H4 (cell line): Measurements from ENCODE around the gene PGPEP1. TPM values are rescaled to one million over a fixed set of nuclear protein-coding genes. Genes with fewer than 3 reads are reported as not detected.
"Not testable (repeated sequence)": the region's sequence is repeated elsewhere in the genome, so short reads cannot be mapped to it uniquely, and the experiment has no call there.

Experiments used
- DNase-seq: peaks from one replicate; pipeline ENCODE4 v3.0.0-alpha.2; 2015; ENCODE audit warnings: low spot score
- total RNA-seq: library from RNA; depleted of rRNA; stranded (reverse); fragments of >200 nt; shearing (Covaris generic); gene quantifications from 2 replicates; pipeline ENCODE4 v1.2.3, GENCODE V29; 2014

The PGPEP1 gene
- total RNA-seq, 1 experiment from 2014 or later: 12.1 TPM

GRCh38 chr19:18308051-18308947 lies 32.1 kb upstream of the PGPEP1 start:
- DNase-seq: no peak

- no peak for DNase-seq
Measured at GRCh38 chr19:18308948-18309325, 31.5 kb upstream of the PGPEP1 start.

GRCh38 chr19:18309525-18310064 lies 30.8 kb upstream of the PGPEP1 start:
- no peak for DNase-seq

DNA sequence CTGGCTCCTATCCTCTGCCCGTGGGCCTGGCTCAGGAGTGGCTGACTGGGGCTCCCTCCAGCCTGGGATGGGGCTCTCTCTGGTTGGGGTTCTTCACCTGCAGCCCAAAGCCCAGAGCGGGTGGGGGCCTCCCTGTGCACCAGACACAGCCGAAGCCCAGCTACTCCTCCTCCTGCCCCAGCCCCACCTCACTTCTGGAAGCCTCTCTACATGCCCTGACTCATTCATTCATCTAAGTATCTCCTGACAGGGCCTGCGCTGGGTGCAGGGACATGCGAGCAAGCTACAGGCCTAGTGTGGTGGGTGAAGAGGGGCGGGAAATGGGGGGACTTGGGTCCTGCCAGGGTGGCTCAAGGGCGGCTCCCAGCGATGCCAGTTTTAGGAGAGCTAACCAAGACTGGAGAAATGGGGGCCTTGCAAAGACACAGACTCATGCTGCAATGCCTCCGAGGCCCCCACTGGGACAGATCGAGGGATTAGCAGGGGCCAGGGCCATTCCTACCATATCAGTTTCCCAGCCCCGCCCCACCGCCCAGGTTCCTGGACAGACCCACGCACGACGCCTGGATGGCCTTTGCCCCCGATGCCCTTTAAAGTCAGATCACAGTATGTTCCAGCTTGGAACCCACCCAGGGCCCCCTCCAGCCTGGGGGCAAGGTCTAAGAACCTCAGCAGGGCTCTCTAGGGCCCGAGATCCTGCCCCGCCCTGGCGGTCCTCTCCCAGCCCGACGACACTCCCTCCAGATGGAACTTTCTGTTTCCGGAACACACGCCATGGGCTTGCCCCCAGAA lies 30.1 kb upstream of the PGPEP1 start:
- no peak for DNase-seq

DNA sequence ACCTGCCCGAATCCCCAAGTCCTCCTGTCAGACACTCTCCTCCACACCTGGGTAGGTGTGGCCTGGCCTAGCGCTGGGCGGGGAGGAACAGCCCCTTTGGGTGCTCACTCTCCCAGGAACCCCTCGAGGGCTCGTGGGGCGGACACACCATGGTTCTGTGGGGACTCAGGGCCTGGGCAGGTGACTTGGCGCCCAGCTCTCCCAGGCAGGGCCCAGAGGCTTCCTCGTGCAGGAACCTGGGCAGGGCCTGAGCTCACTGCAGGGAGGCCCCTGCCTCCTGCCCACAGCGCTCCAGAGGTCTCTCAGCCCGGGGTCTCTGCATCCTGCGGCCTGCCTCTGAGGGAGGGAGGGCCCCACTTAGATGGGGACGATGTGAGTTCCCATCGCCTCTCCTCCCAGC lies 29.4 kb upstream of the PGPEP1 start:
- no peak for DNase-seq

- no peak for DNase-seq
Measured at GRCh38 chr19:18311502-18312091, 28.8 kb upstream of the PGPEP1 start.

DNA sequence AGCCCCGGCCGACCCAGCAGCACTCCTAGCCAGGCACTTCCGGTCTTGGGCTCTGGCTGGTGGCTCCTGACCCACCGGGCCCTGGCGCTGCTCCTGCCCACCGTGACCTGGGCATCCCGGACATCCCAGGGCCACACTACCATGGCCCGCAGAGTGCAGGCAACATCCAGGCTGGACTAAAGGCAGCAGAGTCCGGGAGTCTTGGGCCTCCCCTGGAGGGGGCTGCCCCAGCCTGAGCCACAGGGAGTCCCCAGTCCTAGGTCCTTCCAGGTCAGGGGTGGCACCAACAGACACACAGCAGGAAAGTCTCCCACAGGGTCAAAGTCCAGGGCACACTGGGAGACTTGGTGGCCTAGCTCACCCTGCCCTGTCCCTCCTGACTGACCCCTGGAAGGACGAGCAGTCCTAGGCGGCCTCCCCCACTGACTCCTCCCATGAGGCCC lies 28.3 kb upstream of the PGPEP1 start:
- no peak for DNase-seq

DNA sequence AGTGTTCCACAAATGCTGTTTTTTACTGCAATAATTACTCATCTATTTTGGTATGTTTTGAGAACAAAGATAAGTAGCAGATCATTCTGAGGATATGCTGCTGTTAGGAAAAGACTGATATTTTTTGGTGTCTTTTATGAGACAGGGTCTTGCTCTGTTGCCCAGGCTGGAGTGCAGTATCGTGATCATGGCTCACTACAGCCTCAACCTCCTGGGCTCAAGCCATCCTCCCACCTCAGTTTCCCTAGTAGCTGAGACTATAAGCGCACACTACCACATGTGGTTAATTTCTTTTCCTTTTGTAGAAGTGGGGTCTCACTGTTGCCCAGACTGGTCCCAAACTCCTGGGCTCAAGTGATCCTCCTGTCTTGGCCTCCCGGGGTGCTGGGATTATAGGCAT lies 27.0 kb upstream of the PGPEP1 start:
- no peak for DNase-seq

DNA sequence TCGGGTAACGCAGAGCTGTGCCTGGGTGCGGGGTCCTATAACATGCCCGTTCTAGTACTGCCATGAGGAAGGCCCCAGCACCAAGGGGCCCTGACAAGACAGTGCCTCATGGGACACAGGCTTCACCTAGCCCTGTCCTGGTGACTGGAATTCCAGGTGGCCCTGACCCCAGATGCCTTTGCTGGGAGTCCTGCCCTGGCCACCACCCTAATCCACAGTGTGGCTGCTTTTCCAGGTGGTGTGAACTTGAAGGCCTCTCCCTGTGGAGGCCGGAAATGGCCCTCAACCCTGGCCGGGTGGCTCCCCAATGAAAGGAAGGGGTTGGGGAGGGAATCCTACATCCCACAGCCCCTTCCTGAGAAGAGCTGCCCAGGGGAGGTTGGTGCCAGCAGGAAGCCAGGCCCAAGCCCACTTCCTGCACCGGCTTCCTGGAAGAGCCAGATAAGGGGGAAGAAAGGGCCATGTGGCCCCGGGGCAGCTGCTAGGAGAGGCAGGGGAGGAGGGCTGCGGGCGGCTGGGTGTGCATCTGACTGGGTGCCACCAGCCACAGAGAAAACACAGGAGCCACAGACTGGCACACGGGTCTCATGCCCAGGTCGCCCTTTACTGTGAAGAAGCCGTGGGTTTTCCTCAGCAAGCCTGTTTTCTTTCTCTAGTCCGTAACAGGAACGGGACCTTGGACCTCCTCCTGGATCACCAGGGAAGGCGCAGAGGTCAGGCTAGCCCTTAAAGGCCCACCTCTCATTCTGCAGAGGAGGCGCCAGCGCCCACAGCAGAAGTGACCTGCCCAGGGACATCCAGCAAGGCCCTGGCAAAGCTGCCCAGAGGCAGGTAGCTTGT lies 22.2 kb upstream of the PGPEP1 start:
- no peak for DNase-seq

GRCh38 chr19:18319591-18320135 lies 20.7 kb upstream of the PGPEP1 start:
- no peak for DNase-seq

DNA sequence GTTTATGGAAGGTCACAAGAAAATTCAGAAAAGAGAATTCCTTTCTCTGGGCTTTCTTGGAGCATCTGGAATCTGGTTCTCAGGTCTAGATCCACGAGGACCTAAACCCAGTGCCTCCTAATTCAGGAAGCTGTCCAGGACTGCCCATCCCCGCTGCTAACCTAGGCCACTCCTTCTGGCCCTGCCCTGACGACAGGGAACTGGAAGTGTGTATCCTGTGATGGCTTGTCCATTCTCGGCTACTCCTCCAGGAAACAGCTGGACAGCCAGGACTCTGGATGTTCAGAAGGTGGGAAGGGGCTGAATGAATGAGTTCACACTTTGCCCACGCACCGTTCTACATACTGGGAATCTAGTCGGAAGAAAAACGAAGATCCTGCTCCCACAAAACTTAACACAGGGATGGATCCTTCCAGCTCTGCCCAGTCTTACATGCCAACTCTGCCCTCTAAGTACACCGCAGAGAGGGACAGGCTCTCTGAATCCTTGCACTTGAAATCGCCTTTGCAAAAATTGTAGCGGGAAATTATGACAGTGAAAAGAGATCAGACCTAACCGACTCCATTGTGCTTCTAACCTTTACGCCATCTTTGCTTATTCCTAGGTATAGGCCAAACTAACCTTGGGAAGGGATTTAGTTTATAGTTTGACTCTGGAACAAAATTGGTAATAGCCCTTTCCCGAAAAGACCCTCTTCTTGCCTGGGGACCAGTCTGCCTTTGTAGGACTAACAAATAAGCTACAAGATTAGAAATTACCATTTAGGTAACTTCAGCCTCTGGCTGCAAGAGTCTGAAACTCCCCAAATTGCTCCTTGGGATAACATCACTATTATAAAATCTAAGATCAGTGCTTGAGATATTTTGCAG lies 19.3 kb upstream of the PGPEP1 start:
- DNase-seq: no peak

- no peak for DNase-seq
Measured at GRCh38 chr19:18321734-18322102, 18.7 kb upstream of the PGPEP1 start.

DNA sequence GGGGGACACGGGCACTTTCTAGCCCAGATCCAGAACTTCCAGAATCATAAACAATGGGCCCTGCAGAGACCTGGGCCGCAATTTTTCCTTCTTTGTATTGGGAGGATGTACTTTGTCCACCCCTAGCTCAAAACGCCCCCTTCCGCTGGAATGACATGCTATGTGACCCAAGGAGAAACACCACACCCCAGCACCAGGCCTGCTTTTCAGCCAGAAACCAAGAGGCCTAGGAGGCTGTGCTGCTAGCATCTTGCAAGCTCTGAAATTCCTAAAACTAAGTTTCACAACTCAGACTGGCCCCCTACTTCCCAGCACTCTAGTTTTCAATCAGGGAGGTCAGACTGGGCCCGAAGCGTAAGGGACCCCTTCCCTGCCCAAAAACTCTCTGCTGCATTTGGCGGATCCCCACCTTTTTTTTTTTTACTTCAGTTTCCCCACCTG lies 18.1 kb upstream of the PGPEP1 start:
- DNase-seq: peak; percentile 48

- peak; percentile 98 for DNase-seq
Measured at GRCh38 chr19:18322759-18323460, 17.5 kb upstream of the PGPEP1 start, which contains the start of gene LSM4. Gene LSM4, minus strand, starts transcription at chr19:18323076. Its CDS starts 56 bp downstream, at chr19:18323020.

DNA sequence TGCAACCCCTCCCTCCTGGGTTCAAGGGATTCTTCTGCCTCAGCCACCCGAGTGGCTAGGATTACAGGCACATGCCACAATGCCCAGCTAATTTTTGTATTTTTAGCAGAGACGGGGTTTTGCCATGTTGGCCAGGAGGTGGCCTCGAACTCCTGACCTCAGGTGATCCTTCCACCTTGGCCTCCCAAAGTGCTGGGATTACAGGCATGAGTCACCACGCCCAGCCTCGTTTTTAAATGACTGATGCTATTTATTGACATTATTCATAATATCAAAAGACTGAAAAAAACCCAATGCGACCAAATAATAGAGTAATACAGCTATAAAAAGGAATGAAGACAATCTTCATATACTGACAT lies 16.0 kb upstream of the PGPEP1 start:
- DNase-seq: not testable (repeated sequence)

DNA sequence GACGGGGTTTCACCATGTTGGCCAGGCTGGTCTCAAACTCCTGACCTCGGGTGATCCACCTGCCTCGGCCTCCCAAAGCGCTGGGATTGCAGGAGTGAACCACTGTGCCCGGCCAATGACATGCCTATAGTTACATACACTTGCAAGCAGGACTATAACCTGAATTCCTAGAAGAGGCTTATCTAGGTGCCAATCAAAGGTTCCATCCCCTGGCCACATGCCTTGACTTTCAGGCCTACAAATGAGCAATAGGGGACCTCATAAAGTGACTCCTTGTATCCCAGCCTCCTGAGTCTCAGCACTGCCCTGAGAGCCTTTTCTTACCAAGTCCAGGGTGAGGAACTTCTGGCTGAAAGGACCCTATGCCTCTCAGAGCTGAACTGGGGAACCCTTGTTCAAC lies 13.6 kb upstream of the PGPEP1 start:
- no peak for DNase-seq

DNA sequence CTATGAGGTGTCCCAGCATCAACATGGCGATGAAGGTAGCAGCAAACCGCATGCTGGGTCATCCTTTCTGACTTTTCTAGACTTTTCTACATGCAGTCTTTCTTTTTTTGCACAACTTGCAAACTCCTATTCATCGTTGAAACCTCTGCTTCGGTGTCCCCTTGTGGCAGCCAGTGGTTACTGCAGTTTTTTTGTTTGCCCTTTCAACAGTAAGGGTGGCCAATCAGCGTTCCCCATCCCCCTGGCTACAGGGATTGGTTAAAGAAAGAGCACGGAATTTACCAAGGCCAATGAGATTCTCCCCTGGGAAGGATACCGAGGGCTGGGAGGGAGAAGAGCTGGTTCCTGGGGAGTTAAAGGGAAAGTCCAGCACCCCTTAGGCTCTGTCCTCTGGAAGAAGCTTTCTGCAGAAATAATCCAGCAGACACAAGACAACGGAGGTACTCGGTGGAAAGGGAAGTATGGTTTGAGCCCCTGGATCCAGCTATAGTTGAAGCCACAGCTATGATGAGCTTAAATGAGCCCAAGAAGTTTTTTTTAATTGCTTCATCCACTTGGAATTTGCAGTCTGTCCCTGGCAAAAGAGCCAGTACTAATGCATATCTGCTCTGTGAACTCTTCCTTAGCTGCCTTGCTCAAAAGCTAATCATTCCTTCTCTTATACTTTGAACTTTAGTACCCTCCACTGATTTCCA lies 11.9 kb upstream of the PGPEP1 start:
- peak; percentile 97 for DNase-seq

DNA sequence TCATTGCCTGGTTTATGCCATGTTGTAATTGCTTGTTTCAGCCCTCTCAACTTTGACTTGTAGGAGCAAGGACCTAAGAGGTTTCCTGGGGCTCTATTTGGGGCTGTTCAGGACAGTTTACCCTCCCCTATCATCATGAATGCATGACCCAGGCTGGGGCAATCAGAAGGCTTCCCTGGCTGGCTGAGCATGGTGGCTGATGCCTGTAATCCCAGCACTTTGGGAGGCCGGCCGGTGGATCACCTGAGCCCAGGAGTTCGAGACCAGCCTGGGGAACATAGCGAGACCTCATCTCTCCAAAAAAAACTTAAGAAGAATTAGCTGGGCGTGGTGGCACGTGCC lies 11.4 kb upstream of the PGPEP1 start:
- DNase-seq: no peak

GRCh38 chr19:18330868-18331267 lies 9.5 kb upstream of the PGPEP1 start:
- DNase-seq: no peak
